Naive thymus-derived CD4-positive, alpha-beta T cell (primary cell): ENCODE results near the gene ADAM33. TPM values are rescaled to one million over a fixed set of nuclear protein-coding genes. Genes with fewer than 3 reads are reported as not detected.
A peak's percentile ranks its signal among the peaks of the same experiment; 100 is the strongest.

Experiments
- ATAC-seq: fragments of 150-1000 bp; cut with Tn5 transposase; 2 replicates; pipeline ENCODE4 v1.10.0; 2021; ENCODE audit warnings: mild to moderate bottlenecking, moderate library complexity
- CTCF ChIA-PET: fragments of 350-600 bp; sonication (Branson Sonifier 250); formaldehyde crosslinking; loops from one replicate; lab custom pipeline; 2021; ENCODE audit warnings: antibody characterized with exemption; lab: Charles Lee
- POLR2A ChIA-PET: fragments of 350-600 bp; sonication (Branson Sonifier 250); formaldehyde crosslinking; loops from one replicate; lab custom pipeline; 2021; ENCODE audit warnings: antibody characterized with exemption, inconsistent platforms; lab: Charles Lee
- DNase-seq, 9 donors: peaks; one replicate each; pipeline versions ENCODE4 v3.0.0 to v3.0.0-alpha.2; 2020 to 2022; ENCODE audit warnings: mixed read lengths in 1 of 9
- H3K27ac ChIP-seq: one replicate; pipeline ENCODE4 v1.7.0; 2013; ENCODE audit warnings: mild to moderate bottlenecking, low read depth, low read length, moderate library complexity
- H3K27me3 ChIP-seq, 2 donors: one replicate each; pipeline ENCODE4 v1.7.0; 2013; ENCODE audit warnings: low read length in 2 of 2, mild to moderate bottlenecking in 2 of 2, moderate library complexity in 2 of 2; ENCODE audit not compliant: control insufficient read depth in 2 of 2, insufficient read depth in 2 of 2
- H3K36me3 ChIP-seq, 3 experiments: 1 replicate in 2 of 3; 2 replicates in 1 of 3; pipeline ENCODE4 v1.7.0; 2013; ENCODE audit warnings: low read length in 3 of 3, mild to moderate bottlenecking in 3 of 3, moderate library complexity in 1 of 3; ENCODE audit not compliant: insufficient read depth in 3 of 3, control insufficient read depth in 2 of 3
- H3K4me1 ChIP-seq, 2 donors: one replicate each; pipeline ENCODE4 v1.7.0; 2013; ENCODE audit warnings: low read length in 2 of 2, mild to moderate bottlenecking in 2 of 2, moderate library complexity in 1 of 2; ENCODE audit not compliant: control insufficient read depth in 2 of 2, insufficient read depth in 2 of 2
- H3K4me3 ChIP-seq: 2 replicates; pipeline ENCODE4 v1.7.0; 2013; ENCODE audit warnings: mild to moderate bottlenecking, low read length
- H3K9me3 ChIP-seq, 3 experiments: 1 replicate in 2 of 3; 2 replicates in 1 of 3; pipeline ENCODE4 v1.7.0; 2013; ENCODE audit warnings: low read length in 3 of 3; ENCODE audit not compliant: control insufficient read depth in 2 of 3
- H3K27ac Mint-ChIP-seq, 9 donors: one replicate each; pipeline ENCODE4 v1.8.0; 2020 to 2022; ENCODE audit warnings: mixed read lengths in 9 of 9, mild to moderate bottlenecking in 8 of 9, moderate library complexity in 5 of 9, inconsistent platforms in 2 of 9
- H3K27me3 Mint-ChIP-seq, 5 donors: one replicate each; pipeline ENCODE4 v1.8.0; 2021 to 2022; ENCODE audit warnings: mixed read lengths in 5 of 5, mild to moderate bottlenecking in 1 of 5
- H3K36me3 Mint-ChIP-seq, 5 donors: one replicate each; pipeline ENCODE4 v1.8.0; 2020 to 2022; ENCODE audit warnings: mixed read lengths in 5 of 5, mild to moderate bottlenecking in 3 of 5, inconsistent platforms in 1 of 5
- H3K4me1 Mint-ChIP-seq, 7 donors: one replicate each; pipeline ENCODE4 v1.8.0; 2020 to 2022; ENCODE audit warnings: mixed read lengths in 7 of 7, mild to moderate bottlenecking in 3 of 7, inconsistent platforms in 1 of 7
- H3K4me3 Mint-ChIP-seq, 10 donors: one replicate each; pipeline ENCODE4 v1.8.0; 2020 to 2022; ENCODE audit warnings: mild to moderate bottlenecking in 10 of 10, mixed read lengths in 10 of 10, moderate library complexity in 6 of 10, inconsistent platforms in 2 of 10
- H3K9me3 Mint-ChIP-seq, 11 donors: one replicate each; pipeline ENCODE4 v1.8.0; 2020 to 2022; ENCODE audit warnings: mixed read lengths in 11 of 11, mild to moderate bottlenecking in 4 of 11, inconsistent platforms in 1 of 11, moderate library complexity in 1 of 11
- intact Hi-C, 2 donors: fragments of 100-400 bp; cut with micrococcal nuclease; formaldehyde crosslinking; loops; one replicate each; pipeline ENCODE4 v1.15.1; 2023
- polyA plus RNA-seq, 2 donors: library from polyadenylated mRNA; unstranded; fragments of 300-500 nt; fragmentation: Illumina TruSeq; gene quantifications; one replicate each; pipeline ENCODE4 v1.2.3, GENCODE V29; 2021
- total RNA-seq, 6 experiments: library from RNA in 5 of 6; stranded (reverse) in 5 of 6; gene quantifications; 1 replicate in 5 of 6; 2 replicates in 1 of 6; pipeline ENCODE4 v1.2.3 and lab custom pipeline; 2021 to 2026

ADAM33 gene
- total and polyA plus RNA-seq, 7 experiments from 2014 or later, result 0.20 TPM; not detected in 6

GRCh38 chr20:3663031-3663701 is 18.6 kb downstream of the ADAM33 start, which contains the start of gene GFRA4:
TSS of gene GFRA4 (minus strand) at chr20:3663399. CDS start at chr20:3663399, 0 bp downstream.
- CTCF ChIA-PET, result no interaction called here
- intact Hi-C loops, result no loop called here
- H3K4me1 ChIP-seq, result peaks cover 7 to 11% of the 10 kb centered on the region in 2 donors

GRCh38 chr20:3661814-3662665 is 19.8 kb downstream of the ADAM33 start:
- ATAC-seq, result no peak
- Histone ChIP-seq H3K27me3 (peaks cover 0 to 2% of the 10 kb centered on the region in 2 donors), H3K36me3 (no peaks in the 10 kb centered on the region), H3K4me3 (no peak overlapping the region), H3K27ac (no peak overlapping the region), H3K9me3 (no peaks in the 10 kb centered on the region), H3K4me1 (peaks cover 7 to 11% of the 10 kb centered on the region in 2 donors)
- Mint-ChIP-seq H3K4me1 (peaks cover 7 to 21% (median 19%) of the 10 kb centered on the region in 7 donors), H3K9me3 (peaks cover 0 to 2% (median 0%) of the 10 kb centered on the region in 11 donors), H3K36me3 (no peaks in the 10 kb centered on the region), H3K27ac (no peak overlapping the region), H3K4me3 (peak overlapping the region in 1 of 10 donors; percentile 34), H3K27me3 (peaks cover 22 to 52% (median 28%) of the 10 kb centered on the region in 5 donors)
- DNase-seq, result no peak
- POLR2A ChIA-PET, result no interaction called here
- intact Hi-C loops, result no loop called here
- CTCF ChIA-PET, result no interaction called here

More at GRCh38 chr20:3663031-3663701, 18.6 kb downstream of the ADAM33 start, which contains the start of gene GFRA4:
- no peak within 1 kb of the TSS for H3K4me3 Mint-ChIP-seq
- H3K27me3 Mint-ChIP-seq, result peaks cover 22 to 53% (median 28%) of the 10 kb centered on the region in 5 donors
- no peak within 1 kb of the TSS for H3K27ac Mint-ChIP-seq
- H3K4me3 ChIP-seq, result no peak within 1 kb of the TSS
- peaks cover 0 to 2% of the 10 kb centered on the region in 2 donors for H3K27me3 ChIP-seq
- ATAC-seq, result no peak
- peaks cover 7 to 26% (median 21%) of the 10 kb centered on the region in 7 donors for H3K4me1 Mint-ChIP-seq
- H3K9me3 Mint-ChIP-seq, result peaks cover 0 to 2% (median 0%) of the 10 kb centered on the region in 11 donors
- no peak for DNase-seq
- no peaks in the 10 kb centered on the region for H3K9me3 ChIP-seq
- no peak within 1 kb of the TSS for H3K27ac ChIP-seq
- H3K36me3 ChIP-seq, result no peaks in the 10 kb centered on the region
- no peaks in the 10 kb centered on the region for H3K36me3 Mint-ChIP-seq
- POLR2A ChIA-PET, result no interaction called here

GRCh38 chr20:3661060-3661813 is 20.6 kb downstream of the ADAM33 start:
- no peak overlapping the region for H3K4me3 ChIP-seq
- peaks cover 5 to 8% of the 10 kb centered on the region in 2 donors for H3K4me1 ChIP-seq
- DNase-seq, result no peak
- intact Hi-C loops, result no loop called here
- ATAC-seq, result no peak
- no peak overlapping the region for H3K27ac Mint-ChIP-seq
- peaks cover 0 to 2% of the 10 kb centered on the region in 2 donors for H3K27me3 ChIP-seq
- CTCF ChIA-PET, result no interaction called here
- no peaks in the 10 kb centered on the region for H3K36me3 Mint-ChIP-seq
- no peak overlapping the region for H3K27ac ChIP-seq
- peaks cover 6 to 17% (median 14%) of the 10 kb centered on the region in 7 donors for H3K4me1 Mint-ChIP-seq
- no peaks in the 10 kb centered on the region for H3K36me3 ChIP-seq
- peaks cover 22 to 52% (median 28%) of the 10 kb centered on the region in 5 donors for H3K27me3 Mint-ChIP-seq
- no peaks in the 10 kb centered on the region for H3K9me3 ChIP-seq
- peaks cover 0 to 2% (median 0%) of the 10 kb centered on the region in 11 donors for H3K9me3 Mint-ChIP-seq
- POLR2A ChIA-PET, result no interaction called here
- H3K4me3 Mint-ChIP-seq, result peak overlapping the region in 1 of 10 donors; percentile 34

- ChIA-PET CTCF (no interaction called here), POLR2A (no interaction called here)
- DNase-seq (no peak), ATAC-seq (no peak)
- Mint-ChIP-seq H3K36me3 (no peaks in the 10 kb centered on the region), H3K9me3 (peaks cover 0 to 2% (median 0%) of the 10 kb centered on the region in 11 donors), H3K27ac (no peak overlapping the region), H3K4me3 (no peak overlapping the region), H3K4me1 (peaks cover 0 to 11% (median 8%) of the 10 kb centered on the region in 7 donors), H3K27me3 (peaks cover 22 to 50% (median 28%) of the 10 kb centered on the region in 5 donors)
- H3K36me3 ChIP-seq, result no peaks in the 10 kb centered on the region
- H3K4me3 ChIP-seq, result no peak overlapping the region
- intact Hi-C loops, result no loop called here
- peaks cover 0 to 3% of the 10 kb centered on the region in 2 donors for H3K4me1 ChIP-seq
- H3K9me3 ChIP-seq, result no peaks in the 10 kb centered on the region
- H3K27ac ChIP-seq, result no peak overlapping the region
- H3K27me3 ChIP-seq, result peaks cover 0 to 2% of the 10 kb centered on the region in 2 donors
Measured at GRCh38 chr20:3660262-3661059, 21.3 kb downstream of the ADAM33 start.

- Histone ChIP-seq H3K36me3 (no peaks in the 10 kb centered on the region), H3K27me3 (peaks cover 0 to 2% of the 10 kb centered on the region in 2 donors), H3K4me3 (no peak overlapping the region), H3K9me3 (no peaks in the 10 kb centered on the region), H3K4me1 (no peaks in the 10 kb centered on the region), H3K27ac (no peak overlapping the region)
- ChIA-PET CTCF (no interaction called here), POLR2A (no interaction called here)
- Mint-ChIP-seq H3K27me3 (peaks cover 22 to 50% (median 28%) of the 10 kb centered on the region in 5 donors), H3K27ac (no peak overlapping the region), H3K9me3 (peaks cover 0 to 2% (median 0%) of the 10 kb centered on the region in 11 donors), H3K4me3 (peak overlapping the region in 1 of 10 donors; percentile 27), H3K4me1 (peaks cover 0 to 11% (median 6%) of the 10 kb centered on the region in 7 donors), H3K36me3 (no peaks in the 10 kb centered on the region)
- no peak for ATAC-seq
- peak in 1 of 9 donors; percentile 13 for DNase-seq
- intact Hi-C loops, result no loop called here
Measured at GRCh38 chr20:3659492-3660261, 22.1 kb downstream of the ADAM33 start.
